ENCODE data around the gene PRKRIP1. TPM values are rescaled to one million over a fixed set of nuclear protein-coding genes. Genes with fewer than 3 reads are reported as not detected.
A peak's percentile ranks its signal among the peaks of the same experiment; 100 is the strongest.

Gene PRKRIP1
- total RNA-seq, 2 donors from 2014 or later: 26.7 to 39.5 TPM

DNA sequence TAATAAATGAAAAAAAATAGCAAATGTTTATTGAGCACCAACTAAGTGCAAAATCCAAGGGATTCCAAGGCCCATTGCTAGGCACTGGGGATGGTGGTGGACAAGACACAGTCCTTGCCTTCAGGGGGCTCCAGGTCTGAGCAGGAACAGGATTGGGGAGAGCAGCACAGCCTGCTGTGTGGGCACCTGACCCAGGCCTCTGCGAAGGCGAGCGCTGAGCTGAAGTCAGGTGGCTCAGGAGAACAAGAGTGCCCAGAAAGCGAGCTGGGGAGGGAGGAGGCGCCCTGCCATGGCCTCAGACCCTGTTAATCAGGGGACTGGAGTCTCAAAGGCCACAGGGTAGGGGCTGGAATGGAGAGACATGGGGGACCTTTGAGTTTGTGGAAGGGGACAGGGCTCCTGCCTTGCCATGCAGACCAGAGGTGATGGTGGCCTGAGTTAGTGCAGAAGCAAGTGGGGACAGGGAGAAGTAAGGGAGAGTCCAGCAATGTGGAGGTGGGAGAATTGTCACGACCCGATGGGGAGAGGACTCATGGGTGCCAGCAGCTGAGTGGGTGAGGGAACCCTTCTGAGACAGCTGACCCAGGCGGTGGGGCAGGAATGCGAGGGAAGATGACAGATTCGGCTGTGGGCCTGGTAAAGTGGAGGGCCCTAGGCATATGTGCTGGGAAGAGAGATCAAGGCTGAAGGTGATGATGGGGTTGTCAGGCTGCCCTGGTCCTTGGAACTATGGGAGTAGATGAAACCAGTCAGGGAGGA, 33.2 kb downstream of the PRKRIP1 start:
- H3K27me3 Mint-ChIP-seq: no peaks in the 10 kb centered on the region
- peak overlapping the region; percentile 2 for H3K4me3 Mint-ChIP-seq
- no peak for DNase-seq (ENCODE audit: low spot score)

DNA sequence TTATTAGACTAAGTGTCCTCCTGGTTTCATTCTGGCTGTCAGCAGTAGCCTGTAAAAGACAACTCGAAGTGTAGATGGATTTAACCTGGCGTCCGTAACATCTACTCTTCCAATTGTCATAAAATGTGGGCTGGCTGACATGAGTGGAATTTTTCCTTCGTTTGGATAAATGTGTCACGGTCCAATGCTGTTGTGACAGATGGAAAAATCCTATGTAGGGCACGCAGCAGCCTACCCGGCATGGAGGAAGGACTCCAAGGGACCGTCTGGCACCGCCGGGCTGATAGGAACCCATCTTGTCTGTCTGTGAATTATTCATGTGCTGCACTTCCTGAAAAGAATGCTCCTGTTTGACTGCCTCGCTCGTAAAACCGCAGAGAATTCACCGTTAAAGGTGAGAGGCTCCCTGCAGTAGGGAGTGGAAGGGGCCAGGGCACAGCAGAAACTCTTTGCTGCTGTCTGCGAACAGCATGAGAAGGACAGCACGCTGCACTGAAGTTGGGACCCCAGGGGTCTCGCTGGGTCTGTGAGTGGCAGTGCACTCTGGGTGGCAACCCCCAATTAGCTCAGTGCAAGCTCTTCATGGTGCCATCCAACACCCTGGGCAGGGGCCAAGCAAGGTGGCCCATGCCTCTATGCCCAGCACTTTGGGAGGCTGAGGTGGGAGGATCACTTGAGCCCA, 35.6 kb downstream of the PRKRIP1 start:
- Mint-ChIP-seq H3K9me3 (no peaks in the 10 kb centered on the region), H3K27me3 (no peaks in the 10 kb centered on the region), H3K4me3 (peak overlapping the region; percentile 55), H3K36me3 (no peaks in the 10 kb centered on the region), H3K27ac (peak overlapping the region; percentile 72 to 100), H3K4me1 (ENCODE audit: low read depth in 2 of 2) (peaks cover 41 to 43% of the 10 kb centered on the region in 2 donors)
- DNase-seq (ENCODE audit: low spot score) (no peak), ATAC-seq (no peak)

More for the DNA sequence above, 33.2 kb downstream of the PRKRIP1 start:
- no peak for ATAC-seq
- Mint-ChIP-seq H3K36me3 (no peaks in the 10 kb centered on the region), H3K9me3 (no peaks in the 10 kb centered on the region), H3K27ac (peak overlapping the region; percentile 72 to 100), H3K4me1 (ENCODE audit: low read depth in 2 of 2) (peaks cover 53 to 56% of the 10 kb centered on the region in 2 donors)

DNA sequence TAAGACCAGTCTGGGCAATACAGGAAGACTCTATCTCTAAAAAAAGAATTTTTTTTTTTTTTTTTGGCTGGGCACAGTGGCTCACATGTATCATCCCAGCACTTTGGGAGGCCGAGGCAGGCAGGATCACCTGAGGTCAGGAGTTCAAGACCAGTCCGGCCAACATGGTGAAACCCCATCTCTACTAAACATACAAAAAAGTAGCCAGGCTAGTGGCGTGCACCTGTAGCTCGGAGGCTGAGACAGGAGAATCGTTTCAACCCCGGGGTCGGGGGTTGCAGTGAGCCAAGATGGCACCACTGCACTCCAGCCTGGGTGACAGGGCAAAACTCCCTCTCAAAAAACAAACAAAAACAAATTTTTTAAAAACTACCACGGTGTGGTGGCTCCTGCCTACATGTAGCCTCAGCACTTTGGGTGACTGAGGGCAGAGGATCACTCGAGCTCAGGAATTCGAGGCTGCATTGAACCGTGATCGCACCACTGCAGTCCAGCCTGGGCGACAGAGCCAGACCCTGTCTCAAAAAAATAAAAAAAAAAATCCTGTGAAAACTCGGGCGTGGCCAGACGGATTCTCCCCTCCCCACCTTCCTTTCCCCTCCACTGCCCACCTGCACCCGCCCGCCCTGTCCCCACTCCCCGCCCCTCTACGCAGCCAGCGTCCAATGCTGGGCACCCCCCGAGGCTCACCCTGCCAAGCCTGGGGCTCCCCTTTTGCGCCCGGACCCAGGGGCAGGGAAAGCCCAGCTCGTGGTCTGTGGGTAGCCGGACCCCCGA, 36.5 kb downstream of the PRKRIP1 start:
- peak overlapping the region; percentile 55 for H3K4me3 Mint-ChIP-seq
- H3K9me3 Mint-ChIP-seq: no peaks in the 10 kb centered on the region
- H3K4me1 Mint-ChIP-seq (ENCODE audit: low read depth in 2 of 2): peaks cover 37 to 38% of the 10 kb centered on the region in 2 donors
- no peaks in the 10 kb centered on the region for H3K27me3 Mint-ChIP-seq
- DNase-seq (ENCODE audit: low spot score) (no peak), ATAC-seq (peak in 1 of 2 donors; percentile 39)
- H3K36me3 Mint-ChIP-seq: no peaks in the 10 kb centered on the region
- H3K27ac Mint-ChIP-seq: peak overlapping the region; percentile 19 to 100

DNA sequence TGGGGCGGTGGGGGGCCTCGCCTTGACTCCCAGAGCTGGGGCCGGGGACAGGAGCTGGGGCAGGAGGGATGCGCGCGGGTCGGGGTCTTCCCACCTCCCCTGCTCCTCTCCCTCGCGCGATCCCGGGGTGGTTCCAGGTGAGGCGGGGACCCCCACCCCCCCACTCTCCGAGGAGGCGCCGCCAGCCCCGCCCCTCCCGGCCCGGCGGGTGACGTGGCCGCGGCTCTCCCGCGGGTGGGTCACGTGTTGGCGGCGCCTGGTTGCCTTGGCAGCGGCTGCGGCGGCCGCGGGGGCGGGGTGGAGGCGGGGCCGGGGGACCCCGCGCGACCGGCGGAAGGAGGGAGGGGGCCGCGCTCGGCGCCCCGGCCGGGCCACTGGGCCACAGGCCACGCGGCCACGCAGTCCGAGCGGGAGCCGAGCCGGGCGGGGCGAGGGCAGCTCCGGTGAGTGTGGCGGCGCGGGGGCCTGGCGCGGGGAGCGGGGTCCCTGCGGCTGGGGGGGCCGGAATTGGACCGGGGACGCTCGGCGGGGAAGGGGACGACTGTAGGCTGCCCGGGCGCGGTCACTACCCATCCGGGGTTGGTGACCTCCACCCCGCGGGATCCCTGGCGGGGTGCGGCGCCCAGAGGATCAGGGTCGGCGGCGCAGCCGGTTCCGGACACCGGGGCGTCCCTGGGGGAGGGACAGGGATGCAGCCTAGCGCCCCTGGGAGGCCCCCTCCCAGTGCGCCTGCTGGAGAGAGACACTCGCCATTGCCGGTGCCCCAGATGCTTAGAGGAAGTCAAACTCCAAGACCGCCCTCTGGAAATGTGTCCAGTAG, 37.3 kb downstream of the PRKRIP1 start, which contains the start of gene ORAI2:
TSS of gene ORAI2 (plus strand) at position 357 of the 820 bp plus-strand sequence. CDS start 5,382 bp downstream, outside the sequence.
- H3K4me1 Mint-ChIP-seq (ENCODE audit: low read depth in 2 of 2): peaks cover 37 to 38% of the 10 kb centered on the region in 2 donors
- H3K4me3 Mint-ChIP-seq: peak within 1 kb of the TSS; percentile 82
- DNase-seq (ENCODE audit: low spot score) (peak; percentile 93), ATAC-seq (peak; percentile 91 to 92)
- peak within 1 kb of the TSS; percentile 57 to 95 for H3K27ac Mint-ChIP-seq
- H3K27me3 Mint-ChIP-seq: no peaks in the 10 kb centered on the region
- H3K9me3 Mint-ChIP-seq: no peaks in the 10 kb centered on the region
- H3K36me3 Mint-ChIP-seq: no peaks in the 10 kb centered on the region

DNA sequence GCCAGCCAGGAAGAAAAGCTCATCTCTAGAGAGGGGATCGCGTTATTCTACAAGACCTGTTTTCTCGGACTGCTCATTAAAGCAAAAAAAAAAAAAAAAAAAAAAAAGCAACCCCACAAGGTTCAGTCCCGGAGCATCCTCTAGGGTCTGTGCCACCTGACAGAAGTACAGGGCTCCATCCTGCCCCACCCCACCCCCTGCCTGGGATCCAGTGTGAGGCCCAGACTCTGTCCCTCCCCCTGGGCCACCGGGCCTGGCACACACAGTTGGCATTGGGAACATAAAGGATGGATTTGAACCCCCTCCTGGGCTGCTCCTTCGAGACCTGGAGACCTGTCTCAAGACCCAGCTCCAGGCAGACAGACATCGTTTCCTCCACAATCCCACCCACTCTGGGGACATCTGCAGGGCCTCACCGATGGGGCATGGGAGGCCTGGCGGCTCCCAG, 37.9 kb downstream of the PRKRIP1 start:
- H3K27me3 Mint-ChIP-seq: no peaks in the 10 kb centered on the region
- H3K4me1 Mint-ChIP-seq (ENCODE audit: low read depth in 2 of 2): peaks cover 36 to 37% of the 10 kb centered on the region in 2 donors
- DNase-seq (ENCODE audit: low spot score) (no peak), ATAC-seq (peak in 1 of 2 donors; percentile 22)
- peak overlapping the region; percentile 82 for H3K4me3 Mint-ChIP-seq
- H3K27ac Mint-ChIP-seq: peak overlapping the region; percentile 57 to 95
- H3K9me3 Mint-ChIP-seq: no peaks in the 10 kb centered on the region
- no peaks in the 10 kb centered on the region for H3K36me3 Mint-ChIP-seq

DNA sequence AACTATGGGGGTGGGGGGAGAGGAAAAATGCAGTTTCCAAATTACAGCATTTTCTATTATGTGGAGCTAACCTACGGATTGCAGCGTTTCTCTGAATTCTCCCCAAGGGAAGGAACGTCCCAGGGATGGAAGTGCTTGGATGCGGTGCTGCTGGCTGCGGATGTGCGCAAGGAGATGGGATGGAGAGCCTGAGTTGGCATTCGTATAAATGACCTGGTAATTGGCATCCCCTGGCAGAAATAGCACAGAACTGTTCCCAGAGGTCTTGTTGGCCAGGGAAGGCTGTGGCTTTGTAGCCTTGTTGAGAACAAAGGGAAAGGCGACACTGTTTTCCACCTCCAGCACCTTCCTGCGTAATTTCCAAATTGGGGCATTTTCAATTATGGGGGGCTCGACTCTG, 40.0 kb downstream of the PRKRIP1 start:
- Mint-ChIP-seq H3K4me3 (peak overlapping the region; percentile 82), H3K4me1 (ENCODE audit: low read depth in 2 of 2) (peaks cover 20% of the 10 kb centered on the region in 2 donors), H3K36me3 (no peaks in the 10 kb centered on the region), H3K9me3 (no peaks in the 10 kb centered on the region), H3K27me3 (no peaks in the 10 kb centered on the region), H3K27ac (peak overlapping the region in 1 of 2 donors; percentile 41)
- ATAC-seq (no peak), DNase-seq (ENCODE audit: low spot score) (no peak)

DNA sequence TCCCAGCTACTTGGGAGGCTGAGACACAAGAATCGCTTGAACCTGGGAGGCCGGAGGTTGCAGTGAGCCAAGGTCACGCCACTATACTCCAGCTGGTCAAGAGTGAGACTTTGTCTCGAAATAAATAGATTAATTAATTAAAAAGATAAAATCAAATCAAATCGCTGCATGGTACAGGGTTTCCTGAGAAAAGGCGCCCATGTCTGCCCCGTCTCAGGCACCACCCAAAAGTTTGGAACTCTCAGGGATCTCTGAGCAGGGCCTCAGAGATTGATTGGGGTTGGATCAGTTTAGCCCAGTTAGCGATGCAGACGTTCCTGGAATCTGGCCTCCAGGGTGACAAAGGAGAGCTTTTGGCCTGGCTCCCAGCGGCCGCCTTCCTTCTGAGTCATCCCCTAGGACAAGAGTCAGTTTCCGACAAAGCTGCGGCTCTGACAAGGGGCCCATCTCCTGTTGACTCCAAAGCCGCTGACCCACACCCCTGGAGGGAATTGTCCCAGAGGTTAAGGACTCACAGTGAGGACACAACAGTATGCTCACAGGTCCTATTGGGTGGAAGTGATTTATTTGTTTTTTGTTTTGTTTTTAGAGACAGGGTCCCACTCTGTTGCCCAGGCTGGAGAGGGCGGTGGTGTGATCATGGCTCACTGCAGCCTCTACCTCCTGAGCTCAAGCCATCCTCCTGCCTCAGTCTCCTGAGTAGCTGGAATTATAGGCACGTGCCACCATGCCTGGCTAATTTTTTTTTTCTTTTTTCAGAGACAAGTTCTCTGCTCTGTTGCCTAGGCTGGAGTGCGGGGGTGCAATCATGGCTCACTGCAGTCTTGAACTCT, 44.0 kb downstream of the PRKRIP1 start:
- ATAC-seq (no peak), DNase-seq (ENCODE audit: low spot score) (no peak)
- Mint-ChIP-seq H3K4me3 (no peak overlapping the region), H3K27ac (no peak overlapping the region), H3K4me1 (ENCODE audit: low read depth in 2 of 2) (peaks cover 15 to 19% of the 10 kb centered on the region in 2 donors), H3K36me3 (no peaks in the 10 kb centered on the region), H3K27me3 (no peaks in the 10 kb centered on the region), H3K9me3 (no peaks in the 10 kb centered on the region)

DNA sequence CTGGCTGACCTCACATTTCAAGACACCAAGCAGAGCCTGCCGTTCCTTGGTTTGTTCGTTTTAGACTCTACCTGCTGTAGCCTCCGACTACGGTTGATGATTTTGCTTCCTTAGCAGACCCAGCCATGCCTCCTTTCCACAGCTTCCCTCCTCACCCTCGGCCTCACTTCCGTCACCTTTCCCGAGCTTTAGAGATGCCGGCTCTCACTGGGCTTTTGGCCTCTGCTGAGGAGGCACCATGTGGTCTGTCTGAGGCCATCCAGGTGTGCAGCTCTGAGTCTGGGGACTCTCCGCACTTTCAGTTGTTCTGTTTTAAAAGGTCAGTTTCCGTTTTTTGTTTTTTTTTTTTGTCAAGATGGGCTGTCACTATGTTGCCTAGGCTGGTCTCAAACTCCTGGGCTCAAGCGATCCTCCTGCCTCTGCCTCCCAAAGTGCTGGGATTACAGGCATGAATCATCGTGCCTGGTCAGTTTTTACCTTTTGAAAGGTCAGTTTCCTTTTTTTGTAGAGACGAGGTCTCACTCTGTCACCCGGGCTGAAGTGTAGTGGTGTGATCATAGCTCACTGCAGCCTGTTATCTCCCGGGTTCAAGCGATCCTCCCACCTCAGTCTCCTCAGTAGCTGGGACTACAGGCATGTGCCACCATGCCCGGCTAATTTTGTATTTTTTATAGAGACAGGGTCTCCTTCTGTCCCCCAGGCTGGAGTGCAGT, 49.0 kb downstream of the PRKRIP1 start:
- Mint-ChIP-seq H3K27me3 (no peaks in the 10 kb centered on the region), H3K4me1 (ENCODE audit: low read depth in 2 of 2) (peaks cover 11 to 14% of the 10 kb centered on the region in 2 donors), H3K27ac (peak overlapping the region; percentile 40 to 74), H3K36me3 (peaks cover 6% of the 10 kb centered on the region), H3K9me3 (no peaks in the 10 kb centered on the region), H3K4me3 (no peak overlapping the region)
- ATAC-seq (no peak), DNase-seq (ENCODE audit: low spot score) (no peak)

DNA sequence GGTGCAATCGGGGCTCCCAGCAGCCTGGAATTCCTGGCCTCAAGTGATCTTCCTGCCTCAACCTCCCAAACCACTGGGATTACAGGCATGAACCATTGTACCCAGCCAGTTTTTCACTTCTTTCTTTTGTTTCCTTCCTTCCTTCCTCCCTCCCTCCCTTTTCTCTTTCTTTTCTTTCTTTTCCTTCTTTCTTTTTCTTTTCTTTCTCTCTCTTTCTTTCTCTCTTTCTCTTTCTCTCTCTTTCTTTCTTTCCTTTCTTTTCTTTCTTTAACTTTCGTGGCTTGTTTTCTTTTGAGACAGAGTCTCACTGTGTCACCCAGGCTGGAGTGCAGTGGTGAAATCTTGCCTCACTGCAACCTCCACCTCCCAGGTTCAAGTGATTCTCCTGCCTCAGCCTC, 49.5 kb downstream of the PRKRIP1 start:
- Mint-ChIP-seq H3K27me3 (no peaks in the 10 kb centered on the region), H3K36me3 (peaks cover 6% of the 10 kb centered on the region), H3K9me3 (no peaks in the 10 kb centered on the region), H3K4me1 (ENCODE audit: low read depth in 2 of 2) (peaks cover 11 to 14% of the 10 kb centered on the region in 2 donors), H3K4me3 (no peak overlapping the region), H3K27ac (peak overlapping the region; percentile 40 to 74)
- no peak for DNase-seq (ENCODE audit: low spot score)
- no peak for ATAC-seq

DNA sequence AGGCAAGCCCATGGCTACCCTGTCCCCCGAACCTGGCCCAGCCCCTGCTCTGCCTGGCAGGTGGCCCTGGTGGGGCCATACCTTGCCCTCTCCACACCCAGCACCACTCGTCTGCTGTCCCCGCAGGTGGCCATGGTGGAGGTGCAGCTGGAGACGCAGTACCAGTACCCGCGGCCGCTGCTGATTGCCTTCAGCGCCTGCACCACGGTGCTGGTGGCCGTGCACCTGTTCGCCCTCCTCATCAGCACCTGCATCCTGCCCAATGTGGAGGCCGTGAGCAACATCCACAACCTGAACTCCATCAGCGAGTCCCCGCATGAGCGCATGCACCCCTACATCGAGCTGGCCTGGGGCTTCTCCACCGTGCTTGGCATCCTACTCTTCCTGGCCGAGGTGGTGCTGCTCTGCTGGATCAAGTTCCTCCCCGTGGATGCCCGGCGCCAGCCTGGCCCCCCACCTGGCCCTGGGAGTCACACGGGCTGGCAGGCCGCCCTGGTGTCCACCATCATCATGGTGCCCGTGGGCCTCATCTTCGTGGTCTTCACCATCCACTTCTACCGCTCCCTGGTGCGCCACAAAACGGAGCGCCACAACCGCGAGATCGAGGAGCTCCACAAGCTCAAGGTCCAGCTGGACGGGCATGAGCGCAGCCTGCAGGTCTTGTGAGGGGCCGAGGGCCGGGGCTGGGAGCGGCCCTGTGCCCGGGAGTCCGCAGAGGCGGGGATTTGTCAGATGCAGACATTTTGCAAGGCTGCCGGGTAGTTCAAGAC, 50.4 kb downstream of the PRKRIP1 start:
- Mint-ChIP-seq H3K36me3 (peaks cover 6% of the 10 kb centered on the region), H3K27ac (peak overlapping the region in 1 of 2 donors; percentile 74), H3K27me3 (no peaks in the 10 kb centered on the region), H3K4me3 (no peak overlapping the region), H3K4me1 (ENCODE audit: low read depth in 2 of 2) (peaks cover 11 to 14% of the 10 kb centered on the region in 2 donors), H3K9me3 (no peaks in the 10 kb centered on the region)
- no peak for DNase-seq (ENCODE audit: low spot score)
- ATAC-seq: no peak

DNA sequence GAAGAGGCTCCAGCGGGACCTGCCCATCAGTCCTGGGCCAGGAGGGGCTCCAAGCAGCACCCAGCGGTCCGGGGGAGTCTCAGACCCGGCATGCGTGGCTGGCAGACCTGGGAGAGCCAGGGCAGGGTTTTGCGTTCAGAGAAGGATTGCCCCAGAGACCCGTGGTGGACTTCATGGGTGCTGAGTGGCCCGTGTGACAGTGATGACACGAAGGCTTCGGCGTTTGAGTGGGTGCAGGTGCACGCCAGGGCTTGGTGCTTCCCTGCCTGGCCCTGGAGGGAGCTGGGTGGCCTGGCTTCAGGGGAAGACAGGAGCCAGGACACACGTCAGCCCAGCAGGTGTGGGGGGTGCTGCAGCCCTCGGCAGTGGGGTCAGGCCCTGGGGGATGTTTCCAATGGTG, 51.1 kb downstream of the PRKRIP1 start:
- H3K27me3 Mint-ChIP-seq: no peaks in the 10 kb centered on the region
- no peak for ATAC-seq
- H3K4me1 Mint-ChIP-seq (ENCODE audit: low read depth in 2 of 2): peaks cover 9 to 11% of the 10 kb centered on the region in 2 donors
- no peaks in the 10 kb centered on the region for H3K9me3 Mint-ChIP-seq
- no peak for DNase-seq (ENCODE audit: low spot score)
- H3K36me3 Mint-ChIP-seq: peaks cover 6% of the 10 kb centered on the region
- no peak overlapping the region for H3K4me3 Mint-ChIP-seq
- no peak overlapping the region for H3K27ac Mint-ChIP-seq
